ENCODE data around the gene TRMO. TPM values are rescaled to one million over a fixed set of nuclear protein-coding genes. Genes with fewer than 3 reads are reported as not detected.

The TRMO gene
- total and polyA plus RNA-seq, 2 experiments from 2014 or later, result 5.0 to 6.4 TPM

- TF ChIP-seq ZNF462 (CRISPR knock-in tag; IDR thresholded peaks at IDR 0.05) (no peak), NANOG (IDR thresholded peaks at IDR 0.05; ENCODE audit: borderline replicate concordance) (no peak), REST (IDR thresholded peaks at IDR 0.05; ENCODE audit: unreplicated experiment) (no peak), POLR2AphosphoS5 (IDR thresholded peaks at IDR 0.05; ENCODE audit: low read depth) (no peak), ETS1 (IDR thresholded peaks at IDR 0.05) (no peak), EZH2 (IDR thresholded peaks at IDR 0.05; ENCODE audit: low read depth, unreplicated experiment) (no peak), CREB1 (CRISPR knock-in tag; IDR thresholded peaks at IDR 0.05; ENCODE audit: low read depth) (no peak), STAT1 (IDR thresholded peaks at IDR 0.05; ENCODE audit: unreplicated experiment) (no peak), ZNF114 (CRISPR knock-in tag; IDR thresholded peaks at IDR 0.05) (no peak), CTCF (conservative IDR thresholded peaks at IDR 0.05; ENCODE audit: low read depth in 2 of 2) (no peak), JUNB (IDR thresholded peaks at IDR 0.05; ENCODE audit: unreplicated experiment) (no peak)
Measured at GRCh38 chr9:97928986-97929604, 6.8 kb upstream of the TRMO start (continued).

Data from GM23338 (cell line).